Glutamatergic neuron (in vitro differentiated cells): ENCODE data around the gene RPUSD2. TPM values are rescaled to one million over a fixed set of nuclear protein-coding genes. Genes with fewer than 3 reads are reported as not detected.
"Not testable (repeated sequence)": the region's sequence is repeated elsewhere in the genome, so short reads cannot be mapped to it uniquely, and the experiment has no call there.

Experiments
- DNase-seq: peaks from one replicate; pipeline ENCODE4 v3.0.0; 2022
- H3K27ac Mint-ChIP-seq: one replicate; pipeline ENCODE4 v1.8.0; 2020; ENCODE audit warnings: mild to moderate bottlenecking, mixed read lengths, inconsistent platforms; ENCODE audit not compliant: unreplicated experiment
- H3K27me3 Mint-ChIP-seq: one replicate; pipeline ENCODE4 v1.8.0; 2020; ENCODE audit warnings: mild to moderate bottlenecking, moderate library complexity, mixed read lengths, inconsistent platforms; ENCODE audit not compliant: unreplicated experiment
- H3K36me3 Mint-ChIP-seq: one replicate; pipeline ENCODE4 v1.8.0; 2020; ENCODE audit warnings: mild to moderate bottlenecking, mixed read lengths, inconsistent platforms; ENCODE audit not compliant: unreplicated experiment
- H3K4me1 Mint-ChIP-seq: one replicate; pipeline ENCODE4 v1.8.0; 2020; ENCODE audit warnings: mild to moderate bottlenecking, low read depth, mixed read lengths, inconsistent platforms; ENCODE audit not compliant: unreplicated experiment
- H3K4me3 Mint-ChIP-seq: one replicate; pipeline ENCODE4 v1.8.0; 2020; ENCODE audit warnings: mild to moderate bottlenecking, mixed read lengths, inconsistent platforms; ENCODE audit not compliant: unreplicated experiment
- H3K9me3 Mint-ChIP-seq: one replicate; pipeline ENCODE4 v1.8.0; 2020; ENCODE audit warnings: mild to moderate bottlenecking, moderate library complexity, mixed read lengths, inconsistent platforms; ENCODE audit not compliant: unreplicated experiment
- total RNA-seq: library from RNA; stranded (reverse); fragmentation: NEBNext Ultra II Directional; extraction: Animal tissue kit (Norgen Biotek cat#: 25700); gene quantifications from one replicate; pipeline ENCODE4 v1.2.1, GENCODE V29; 2021; ENCODE audit not compliant: unreplicated experiment
- TF ChIP-seq, protein P1 (sequence below): fragments of 200-600 bp; sonication (generic); IDR thresholded peaks from one replicate; pipeline ENCODE4 v1.5.0; 2021; ENCODE audit not compliant: partially characterized antibody, unreplicated experiment

The RPUSD2 gene
- total RNA-seq, 1 donor from 2014 or later, result 10.6 TPM

DNA sequence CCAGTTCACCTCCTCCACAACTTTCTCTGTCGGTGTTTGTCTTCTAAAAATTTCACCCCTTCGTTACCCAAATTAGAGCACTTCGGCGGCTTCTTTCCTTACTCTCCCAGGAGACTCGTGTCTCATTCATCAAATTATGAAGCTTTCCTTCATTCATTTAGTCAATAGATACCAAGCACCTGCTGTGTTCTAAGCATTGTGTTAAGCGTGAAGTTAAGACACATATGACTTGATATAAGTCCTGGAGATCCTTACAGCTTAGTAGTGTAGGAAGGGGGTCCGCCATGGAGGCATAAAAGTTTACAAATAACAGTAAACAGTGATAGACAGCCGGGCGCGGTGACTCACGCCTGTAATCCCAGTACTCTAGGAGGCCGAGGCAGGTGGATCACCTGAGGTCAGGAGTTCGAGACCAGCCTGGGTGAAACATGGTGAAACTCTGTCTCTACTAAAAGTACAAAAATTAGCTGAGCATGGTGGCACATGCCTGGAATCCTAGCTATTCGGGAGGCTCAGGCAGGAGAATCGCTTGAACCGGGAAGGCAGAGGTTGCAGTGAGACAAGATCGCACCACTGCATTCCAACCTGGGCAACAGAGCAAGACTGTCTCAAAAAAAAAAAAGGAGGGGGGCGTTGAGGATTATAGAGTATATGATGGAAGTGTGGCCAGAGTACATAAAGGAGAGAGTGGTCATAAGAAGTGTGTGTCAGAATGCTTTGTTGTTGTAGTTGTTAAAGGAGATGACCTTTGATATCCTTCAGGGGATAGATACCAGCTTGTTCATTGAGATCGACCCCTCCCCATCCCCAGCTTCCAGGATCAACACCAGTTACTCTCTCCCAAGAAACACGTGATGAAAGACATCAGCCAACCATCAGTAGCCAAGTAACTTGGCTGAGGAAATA, 3.5 kb upstream of the RPUSD2 start:
- Mint-ChIP-seq H3K9me3 (peaks cover 5% of the 10 kb centered on the region), H3K27me3 (peaks cover 3% of the 10 kb centered on the region), H3K36me3 (no peaks in the 10 kb centered on the region), H3K27ac (peak overlapping the region; percentile 95), H3K4me1 (peaks cover 11% of the 10 kb centered on the region), H3K4me3 (peak overlapping the region; percentile 91)
- TF ChIP-seq, protein P1, sequence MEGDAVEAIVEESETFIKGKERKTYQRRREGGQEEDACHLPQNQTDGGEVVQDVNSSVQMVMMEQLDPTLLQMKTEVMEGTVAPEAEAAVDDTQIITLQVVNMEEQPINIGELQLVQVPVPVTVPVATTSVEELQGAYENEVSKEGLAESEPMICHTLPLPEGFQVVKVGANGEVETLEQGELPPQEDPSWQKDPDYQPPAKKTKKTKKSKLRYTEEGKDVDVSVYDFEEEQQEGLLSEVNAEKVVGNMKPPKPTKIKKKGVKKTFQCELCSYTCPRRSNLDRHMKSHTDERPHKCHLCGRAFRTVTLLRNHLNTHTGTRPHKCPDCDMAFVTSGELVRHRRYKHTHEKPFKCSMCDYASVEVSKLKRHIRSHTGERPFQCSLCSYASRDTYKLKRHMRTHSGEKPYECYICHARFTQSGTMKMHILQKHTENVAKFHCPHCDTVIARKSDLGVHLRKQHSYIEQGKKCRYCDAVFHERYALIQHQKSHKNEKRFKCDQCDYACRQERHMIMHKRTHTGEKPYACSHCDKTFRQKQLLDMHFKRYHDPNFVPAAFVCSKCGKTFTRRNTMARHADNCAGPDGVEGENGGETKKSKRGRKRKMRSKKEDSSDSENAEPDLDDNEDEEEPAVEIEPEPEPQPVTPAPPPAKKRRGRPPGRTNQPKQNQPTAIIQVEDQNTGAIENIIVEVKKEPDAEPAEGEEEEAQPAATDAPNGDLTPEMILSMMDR, result no peak
- DNase-seq, result no peak

DNA sequence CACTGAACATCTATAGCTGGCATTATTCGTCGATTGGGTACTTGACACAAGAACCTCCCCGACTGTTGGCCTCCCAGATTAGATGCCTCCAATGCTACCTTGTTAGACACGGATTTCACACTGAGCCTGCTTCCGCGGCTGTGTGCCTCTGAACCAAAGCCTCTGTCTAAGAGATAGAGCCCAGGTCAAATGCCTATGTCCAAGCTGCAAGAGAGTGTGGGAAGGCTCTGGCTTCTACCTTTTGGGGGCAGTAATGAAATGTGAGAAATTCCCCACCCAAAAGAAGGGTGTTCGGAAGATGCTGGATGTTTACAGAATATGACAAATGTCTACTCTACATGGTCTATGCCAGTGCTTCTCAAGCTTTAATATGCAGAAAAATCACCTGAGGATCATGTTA, 2.0 kb upstream of the RPUSD2 start:
- Mint-ChIP-seq H3K27ac (no peak overlapping the region), H3K9me3 (peaks cover 5% of the 10 kb centered on the region), H3K4me1 (peaks cover 12% of the 10 kb centered on the region), H3K4me3 (no peak overlapping the region), H3K36me3 (no peaks in the 10 kb centered on the region), H3K27me3 (peaks cover 3% of the 10 kb centered on the region)
- DNase-seq, result no peak
- TF ChIP-seq, protein P1, result no peak

GRCh38 chr15:40575113-40575512, 6.0 kb downstream of the RPUSD2 start:
- peaks cover 1% of the 10 kb centered on the region for H3K27me3 Mint-ChIP-seq

DNA sequence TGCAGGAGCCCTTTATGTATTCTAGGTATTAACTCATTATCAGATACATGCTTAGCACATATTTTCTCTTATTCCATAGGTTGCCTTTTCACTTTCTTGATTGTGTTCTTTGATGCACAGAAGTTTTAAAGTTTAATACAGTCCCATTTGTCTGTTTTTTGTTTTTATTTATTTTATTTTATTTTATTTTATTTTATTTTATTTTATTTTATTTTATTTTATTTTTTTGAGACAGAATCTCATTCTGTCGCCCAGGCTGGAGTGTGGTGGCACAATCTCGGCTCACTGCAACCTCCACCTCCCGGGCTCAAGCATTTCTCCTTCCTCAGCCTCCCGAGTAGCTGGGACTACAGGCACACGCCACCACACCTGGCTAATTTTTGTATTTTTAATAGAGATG, 7.8 kb downstream of the RPUSD2 start:
- H3K9me3 Mint-ChIP-seq, H3K4me1 Mint-ChIP-seq, H3K27me3 Mint-ChIP-seq, DNase-seq, H3K27ac Mint-ChIP-seq, H3K4me3 Mint-ChIP-seq, H3K36me3 Mint-ChIP-seq: not testable (repeated sequence)

More at GRCh38 chr15:40575113-40575512, 6.0 kb downstream of the RPUSD2 start:
- Mint-ChIP-seq H3K27ac (no peak overlapping the region), H3K9me3 (no peaks in the 10 kb centered on the region), H3K4me1 (peaks cover 3% of the 10 kb centered on the region), H3K4me3 (no peak overlapping the region), H3K36me3 (no peaks in the 10 kb centered on the region)
- no peak for DNase-seq
- TF ChIP-seq, protein P1, result no peak

DNA sequence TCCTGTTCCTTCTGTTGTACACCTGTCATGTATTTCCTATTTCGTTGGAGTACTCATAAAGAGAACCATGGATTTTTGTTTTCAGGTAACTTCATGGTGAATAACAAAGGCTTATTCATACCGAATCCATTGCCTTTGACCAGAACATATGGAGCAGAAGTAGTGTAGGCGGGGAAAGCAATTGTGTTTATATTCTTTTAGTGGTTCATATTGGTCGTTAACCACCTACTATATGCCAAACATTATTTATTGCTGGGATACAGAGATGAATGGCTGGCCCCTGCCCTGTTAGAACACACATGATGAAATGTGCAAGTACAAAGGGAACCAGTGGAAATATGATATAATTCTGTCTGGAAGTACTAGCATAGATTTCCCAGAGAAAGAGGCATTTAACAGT, 9.8 kb downstream of the RPUSD2 start:
- no peaks in the 10 kb centered on the region for H3K27me3 Mint-ChIP-seq
- H3K27ac Mint-ChIP-seq, result no peak overlapping the region
- no peaks in the 10 kb centered on the region for H3K4me1 Mint-ChIP-seq
- no peaks in the 10 kb centered on the region for H3K9me3 Mint-ChIP-seq
- no peaks in the 10 kb centered on the region for H3K36me3 Mint-ChIP-seq
- DNase-seq, result no peak
- TF ChIP-seq, protein P1, result no peak
- no peak overlapping the region for H3K4me3 Mint-ChIP-seq

- not testable (repeated sequence) for H3K9me3 Mint-ChIP-seq, H3K4me3 Mint-ChIP-seq, H3K27me3 Mint-ChIP-seq, DNase-seq, H3K27ac Mint-ChIP-seq, H3K4me1 Mint-ChIP-seq, H3K36me3 Mint-ChIP-seq
These were observed 12.7 kb downstream of the RPUSD2 start for GRCh38 chr15:40581796-40582195.
